Ovary (tissue), 3 donors: ENCODE data around the gene SLCO3A1.

Experiments used
- POLR2A ChIP-seq: fragments of 450-650 bp; IDR thresholded peaks from one replicate; pipeline ENCODE4 v1.6.1; 2017; ENCODE audit warnings: antibody characterized with exemption, mild to moderate bottlenecking, moderate library complexity
- TF ChIP-seq, protein P1 (sequence below), 3 donors: fragments of 450-650 bp in 2 of 3; fragments of 200-600 bp in 1 of 3; IDR thresholded peaks; one replicate each; pipeline versions ENCODE4 v1.5.1 to v1.8.0; 2016 to 2022; ENCODE audit warnings: antibody characterized with exemption in 3 of 3, mild to moderate bottlenecking in 1 of 3
- donor health status: DM: no; HTN: no; CAD: no.

DNA sequence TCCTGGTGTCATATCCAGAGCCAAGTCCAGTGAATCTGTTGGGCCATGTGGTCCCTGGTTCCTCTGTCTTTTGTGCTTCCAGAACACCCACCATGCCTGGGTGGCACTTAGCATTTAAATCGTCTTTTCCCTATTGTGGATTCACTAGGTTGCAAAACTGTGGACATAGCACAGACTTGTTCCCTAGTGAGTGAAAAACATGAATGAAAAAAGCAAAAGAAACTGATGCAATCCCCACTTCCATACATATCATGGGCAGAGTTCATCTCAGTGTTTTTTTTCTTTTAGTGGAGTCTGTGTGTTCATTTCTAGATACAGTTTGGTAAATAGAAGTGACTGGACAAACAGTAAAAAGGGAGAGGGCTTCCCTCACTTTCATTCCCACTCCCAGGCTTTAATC is 170.5 kb downstream of the SLCO3A1 start:
- TF ChIP-seq, protein P1, sequence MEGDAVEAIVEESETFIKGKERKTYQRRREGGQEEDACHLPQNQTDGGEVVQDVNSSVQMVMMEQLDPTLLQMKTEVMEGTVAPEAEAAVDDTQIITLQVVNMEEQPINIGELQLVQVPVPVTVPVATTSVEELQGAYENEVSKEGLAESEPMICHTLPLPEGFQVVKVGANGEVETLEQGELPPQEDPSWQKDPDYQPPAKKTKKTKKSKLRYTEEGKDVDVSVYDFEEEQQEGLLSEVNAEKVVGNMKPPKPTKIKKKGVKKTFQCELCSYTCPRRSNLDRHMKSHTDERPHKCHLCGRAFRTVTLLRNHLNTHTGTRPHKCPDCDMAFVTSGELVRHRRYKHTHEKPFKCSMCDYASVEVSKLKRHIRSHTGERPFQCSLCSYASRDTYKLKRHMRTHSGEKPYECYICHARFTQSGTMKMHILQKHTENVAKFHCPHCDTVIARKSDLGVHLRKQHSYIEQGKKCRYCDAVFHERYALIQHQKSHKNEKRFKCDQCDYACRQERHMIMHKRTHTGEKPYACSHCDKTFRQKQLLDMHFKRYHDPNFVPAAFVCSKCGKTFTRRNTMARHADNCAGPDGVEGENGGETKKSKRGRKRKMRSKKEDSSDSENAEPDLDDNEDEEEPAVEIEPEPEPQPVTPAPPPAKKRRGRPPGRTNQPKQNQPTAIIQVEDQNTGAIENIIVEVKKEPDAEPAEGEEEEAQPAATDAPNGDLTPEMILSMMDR (IDR thresholded peaks at IDR 0.05) = no peak
- no peak for TF ChIP-seq POLR2A
